IMR-90 (cell line): ENCODE data around the gene SNRK. TPM values are rescaled to one million over a fixed set of nuclear protein-coding genes. Genes with fewer than 3 reads are reported as not detected.

Experiments
- ATAC-seq: fragments of 200-7000 bp; cut with Tn5 transposase; 2 replicates; pipeline ENCODE4 v1.9.1; 2020; ENCODE audit warnings: low read depth, mild to moderate bottlenecking, moderate library complexity
- BruUV-seq: library from RNA; stranded (reverse); fragments of 400-500 nt; replicated peaks from 2 replicates; lab custom pipeline; 2021; lab: Mats Ljungman, UMichigan
- CTCF ChIA-PET: fragments of 300-600 bp; formaldehyde crosslinking; extraction: SDS; loops from one replicate; lab custom pipeline; 2021; ENCODE audit warnings: antibody characterized with exemption; lab: Yijun Ruan, JAX
- POLR2A ChIA-PET: fragments of 300-600 bp; sonication (Branson Sonifier 250); formaldehyde crosslinking; loops from one replicate; lab custom pipeline; 2022; ENCODE audit warnings: antibody characterized with exemption; ENCODE audit not compliant: unreplicated experiment; lab: Charles Lee
- DNase-seq: peaks from one replicate; pipeline ENCODE4 v3.0.0; 2013
- H2AFZ ChIP-seq: replicated peaks from 2 replicates; pipeline ENCODE3; 2013; ENCODE audit warnings: low read length, mild to moderate bottlenecking; ENCODE audit not compliant: poor library complexity
- H2AK5ac ChIP-seq: 2 replicates; pipeline ENCODE4 v1.6.1; 2013; ENCODE audit warnings: low read depth, low read length, inconsistent platforms
- H2AK9ac ChIP-seq: replicated peaks from 2 replicates; pipeline ENCODE3; 2013; ENCODE audit warnings: mild to moderate bottlenecking, low read depth, low read length, moderate library complexity; ENCODE audit not compliant: poor library complexity
- H2BK120ac ChIP-seq: 2 replicates; pipeline ENCODE4 v1.6.1; 2013; ENCODE audit warnings: low read depth, low read length, inconsistent platforms
- H2BK15ac ChIP-seq: 3 replicates; pipeline ENCODE4 v1.6.1; 2013; ENCODE audit warnings: low read depth, low read length, inconsistent platforms
- H2BK20ac ChIP-seq: 2 replicates; pipeline ENCODE4 v1.6.1; 2013; ENCODE audit warnings: low read depth, mild to moderate bottlenecking, inconsistent platforms, low read length, moderate library complexity
- H2BK5ac ChIP-seq: 2 replicates; pipeline ENCODE4 v1.6.1; 2013; ENCODE audit warnings: mild to moderate bottlenecking, low read depth, low read length, inconsistent platforms; ENCODE audit not compliant: poor library complexity, severe bottlenecking
- H3K14ac ChIP-seq: replicated peaks from 2 replicates; pipeline ENCODE4 v1.6.1; 2013; ENCODE audit warnings: low read depth, low read length, inconsistent platforms
- H3K18ac ChIP-seq: 2 replicates; pipeline ENCODE4 v1.6.1; 2013; ENCODE audit warnings: low read depth, low read length, control low read depth
- H3K23ac ChIP-seq: 2 replicates; pipeline ENCODE4 v1.6.1; 2013; ENCODE audit warnings: low read depth, low read length, inconsistent platforms
- H3K27ac ChIP-seq: 2 replicates; pipeline ENCODE4 v1.5.1; 2013; ENCODE audit warnings: mild to moderate bottlenecking, control low read depth, low read length; ENCODE audit not compliant: insufficient read depth
- H3K27me3 ChIP-seq: 2 replicates; pipeline ENCODE4 v1.6.1; 2013; ENCODE audit warnings: low read length; ENCODE audit not compliant: control insufficient read depth, insufficient read depth
- H3K36me3 ChIP-seq: 2 replicates; pipeline ENCODE4 v1.6.1; 2013; ENCODE audit warnings: low read length, mixed read lengths; ENCODE audit not compliant: control insufficient read depth, insufficient read depth
- H3K4ac ChIP-seq: 2 replicates; pipeline ENCODE4 v1.6.1; 2013; ENCODE audit warnings: low read depth, low read length, inconsistent platforms
- H3K4me1 ChIP-seq: 2 replicates; pipeline ENCODE4 v1.6.1; 2013; ENCODE audit warnings: low read length, mixed read lengths; ENCODE audit not compliant: control insufficient read depth, insufficient read depth
- H3K4me2 ChIP-seq: 2 replicates; pipeline ENCODE4 v1.6.1; 2013; ENCODE audit warnings: low read depth, mild to moderate bottlenecking, control low read depth, low read length, moderate library complexity
- H3K4me3 ChIP-seq: 2 replicates; pipeline ENCODE4 v1.5.1; 2013; ENCODE audit warnings: low read depth, mild to moderate bottlenecking, control low read depth, low read length, moderate library complexity; ENCODE audit not compliant: insufficient read depth
- H3K56ac ChIP-seq: 2 replicates; pipeline ENCODE4 v1.6.1; 2013; ENCODE audit warnings: low read length, inconsistent platforms; ENCODE audit not compliant: insufficient read depth; ENCODE audit errors: extremely low read depth
- H3K79me1 ChIP-seq, 2 experiments: 2 replicates each; pipeline ENCODE4 v1.6.1; 2013; ENCODE audit warnings: low read length in 2 of 2, inconsistent platforms in 1 of 2, low read depth in 1 of 2
- H3K9ac ChIP-seq: 2 replicates; pipeline ENCODE4 v1.6.1; 2013; ENCODE audit warnings: low read depth, low read length, control low read depth
- H3K9me1 ChIP-seq: 2 replicates; pipeline ENCODE4 v1.6.1; 2013; ENCODE audit warnings: low read length, inconsistent platforms; ENCODE audit not compliant: insufficient read depth
- H3K9me3 ChIP-seq: 2 replicates; pipeline ENCODE4 v1.6.1; 2013; ENCODE audit warnings: low read length; ENCODE audit not compliant: control insufficient read depth, insufficient read depth
- H4K20me1 ChIP-seq: 2 replicates; pipeline ENCODE4 v1.6.1; 2013; ENCODE audit warnings: low read length, inconsistent platforms; ENCODE audit not compliant: insufficient read depth
- H4K5ac ChIP-seq: 2 replicates; pipeline ENCODE4 v1.6.1; 2013; ENCODE audit warnings: mild to moderate bottlenecking, low read depth, low read length, control low read depth
- H4K8ac ChIP-seq, 2 experiments: 2 replicates each; pipeline ENCODE4 v1.6.1; 2013; ENCODE audit warnings: low read depth in 2 of 2, low read length in 2 of 2, control low read depth in 1 of 2, inconsistent platforms in 1 of 2
- H4K91ac ChIP-seq: 2 replicates; pipeline ENCODE4 v1.6.1; 2013; ENCODE audit warnings: low read depth, low read length, inconsistent platforms; ENCODE audit not compliant: insufficient read depth
- ELK1 ChIP-seq: fragments of 150-350 bp; IDR thresholded peaks from 2 replicates; pipeline ENCODE4 v1.6.1; 2016; ENCODE audit warnings: low read depth, mild to moderate bottlenecking, low read length, moderate library complexity, borderline replicate concordance
- RFX5 ChIP-seq: IDR thresholded peaks from 2 replicates; pipeline ENCODE4 v1.8.0; 2012; ENCODE audit warnings: low read depth, mild to moderate bottlenecking, low read length, moderate library complexity
- WGBS, 2 experiments: methylation state at CpG; one replicate each; pipeline versions ENCODE4 v1.1.5 to v1.1.7; 2013; ENCODE audit warnings: missing lambda C conversion rate in 2 of 2; ENCODE audit not compliant: insufficient read length in 1 of 2; ENCODE audit errors: extremely low coverage in 2 of 2; 5-methylcytosine and 5-hydroxymethylcytosine counted together
- dilution Hi-C: fragments of 300-500 bp; cut with HindIII; formaldehyde crosslinking; loops from one replicate; pipeline ENCODE4 v1.14.3; 2018; ENCODE audit warnings: low sequenced_read_pairs; ENCODE audit not compliant: unreplicated experiment
- in situ Hi-C: fragments of 300-500 bp; cut with MboI; formaldehyde crosslinking; loops from 3 replicates; pipeline ENCODE4 v1.14.3; 2019; ENCODE audit warnings: low sequenced_read_pairs, inconsistent platforms, mixed read lengths
- intact Hi-C: fragments of 100-400 bp; cut with micrococcal nuclease; formaldehyde crosslinking; loops from 2 replicates; pipeline ENCODE4 v1.10.0; 2022
- polyA plus RNA-seq, 3 experiments: library from polyadenylated mRNA; depleted of rRNA; stranded (reverse); fragments of >200 nt; gene quantifications; 2 replicates each; pipeline ENCODE4 v1.2.3, GENCODE V29; 2012; ENCODE audit warnings: low replicate concordance in 1 of 3
- total RNA-seq: library from RNA; depleted of rRNA; stranded (reverse); fragments of >200 nt; gene quantifications from 2 replicates; pipeline ENCODE4 v1.2.3, GENCODE V29; 2012

The SNRK gene
- total and polyA plus RNA-seq, 2 of the 4 experiments (the other 2 are of a cell fraction): 4.7 to 23.1 TPM

GRCh38 chr3:43317461-43318316 lies 31.3 kb downstream of the SNRK start:
- ATAC-seq: no peak
- Histone ChIP-seq H3K9me3 (no peaks in the 10 kb centered on the region), H3K14ac (no peak overlapping the region), H3K4me1 (peaks cover 9% of the 10 kb centered on the region), H3K36me3 (peaks cover 3% of the 10 kb centered on the region), H2BK5ac (no peak overlapping the region), H2BK120ac (no peak overlapping the region), H2AK5ac (no peak overlapping the region), H2BK20ac (no peak overlapping the region), H4K20me1 (peaks cover 26% of the 10 kb centered on the region; the same call in 1 of the 2 replicates), H2BK15ac (no peak overlapping the region), H2AFZ (no peak overlapping the region), H4K5ac (no peak overlapping the region), H3K27ac (no peak overlapping the region), H3K56ac (no peak overlapping the region), H3K9ac (no peak overlapping the region), H3K4ac (no peak overlapping the region), H3K23ac (peak overlapping the region; percentile 67; the same call in 1 of the 2 replicates), H3K4me3 (no peak overlapping the region), H3K18ac (no peak overlapping the region), H4K8ac (no peak overlapping the region), H4K91ac (no peak overlapping the region), H2AK9ac (no peak overlapping the region), H3K27me3 (no peaks in the 10 kb centered on the region), H3K4me2 (no peak overlapping the region), H3K9me1 (peaks cover 13% of the 10 kb centered on the region; the same call in 1 of the 2 replicates), H3K79me1 (peaks cover 18 to 58% of the 10 kb centered on the region in 2 experiments)
- WGBS, 2 experiments: 100% methylated on average over 3 of the region's 8 CpGs; no CpG with 5 or more reads in 1 of the 2 experiments
- POLR2A ChIA-PET: no interaction called here
- BruUV-seq: no TSS peak
- CTCF ChIA-PET: no interaction called here
- dilution Hi-C loops (no loop called here), intact Hi-C loops (no loop called here), in situ Hi-C loops (no loop called here)
- no peak for DNase-seq
- no peak for TF ChIP-seq ELK1
- TF ChIP-seq RFX5: no peak
